ENCODE data around the gene FAF1. TPM values are rescaled to one million over a fixed set of nuclear protein-coding genes. Genes with fewer than 3 reads are reported as not detected.

FAF1 gene
- total RNA-seq, 2 experiments from 2014 or later: 42.3 to 114 TPM

DNA sequence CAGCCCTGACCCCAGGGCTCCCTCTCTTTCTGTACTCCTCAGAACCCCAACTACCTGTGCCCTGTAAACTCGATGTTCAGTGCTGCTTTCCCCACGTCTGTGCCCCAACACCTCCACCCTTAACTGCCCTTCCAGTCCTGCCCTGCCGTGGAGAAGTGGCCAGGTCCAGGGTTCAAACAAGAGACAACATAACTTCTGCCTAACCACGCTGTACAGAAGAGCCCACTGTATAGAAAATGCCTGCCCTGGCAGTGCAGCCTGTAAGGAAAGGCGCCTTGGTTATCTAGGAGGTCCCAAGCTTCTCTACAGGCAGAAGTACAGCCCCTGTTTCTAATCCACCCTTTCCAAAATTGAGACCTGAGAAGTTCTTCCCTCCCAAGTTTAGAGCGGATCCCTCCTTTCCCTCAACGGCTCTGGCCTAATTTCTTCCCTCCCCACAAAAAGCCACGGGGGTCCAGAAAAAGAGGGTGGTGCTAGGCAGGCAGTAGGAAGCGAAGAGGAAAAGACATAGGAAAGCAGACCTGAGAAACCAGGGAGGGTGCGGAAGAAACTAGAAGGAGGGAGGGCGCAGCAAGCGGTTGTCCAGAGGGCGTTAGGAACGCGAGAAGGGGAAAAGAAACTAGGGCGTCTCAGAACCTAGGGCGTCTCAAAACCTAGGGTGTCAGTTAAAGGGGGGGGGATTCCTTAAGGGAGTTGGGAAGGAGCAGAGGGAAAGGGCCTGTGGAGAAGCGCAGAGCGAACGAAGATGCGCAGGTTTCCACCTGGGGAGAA is 540.0 kb downstream of the FAF1 start:
- Histone ChIP-seq H3K9me3 (ENCODE audit: low read length) (no peaks in the 10 kb centered on the region), H3K27ac (ENCODE audit: low read depth, low read length, poor library complexity, severe bottlenecking) (no peak overlapping the region), H3K4me1 (ENCODE audit: insufficient read depth, low read length, poor library complexity, severe bottlenecking) (no peaks in the 10 kb centered on the region), H4K20me1 (ENCODE audit: insufficient read depth, low read length) (no peaks in the 10 kb centered on the region), H3K9me2 (ENCODE audit: insufficient read depth, low read length) (no peaks in the 10 kb centered on the region), H2AFZ (ENCODE audit: low read length) (no peak overlapping the region), H3K36me3 (ENCODE audit: insufficient read depth, low read length) (no peaks in the 10 kb centered on the region), H3K79me2 (ENCODE audit: insufficient read depth, low read depth, low read length) (no peaks in the 10 kb centered on the region), H3K4me3 (ENCODE audit: low read depth, low read length, poor library complexity, severe bottlenecking) (no peak overlapping the region), H3K4me2 (ENCODE audit: low read length) (no peak overlapping the region)
- POLR2A ChIA-PET: no interaction called here
- CTCF ChIA-PET (ENCODE audit: unreplicated experiment): no interaction called here
- DNase-seq (ENCODE audit: low spot score): no peak
- intact Hi-C loops (cut with micrococcal nuclease; ENCODE audit: unreplicated experiment): no loop called here
- no TSS peak for BruUV-seq (replicated peaks)
- TF ChIP-seq, protein P1, sequence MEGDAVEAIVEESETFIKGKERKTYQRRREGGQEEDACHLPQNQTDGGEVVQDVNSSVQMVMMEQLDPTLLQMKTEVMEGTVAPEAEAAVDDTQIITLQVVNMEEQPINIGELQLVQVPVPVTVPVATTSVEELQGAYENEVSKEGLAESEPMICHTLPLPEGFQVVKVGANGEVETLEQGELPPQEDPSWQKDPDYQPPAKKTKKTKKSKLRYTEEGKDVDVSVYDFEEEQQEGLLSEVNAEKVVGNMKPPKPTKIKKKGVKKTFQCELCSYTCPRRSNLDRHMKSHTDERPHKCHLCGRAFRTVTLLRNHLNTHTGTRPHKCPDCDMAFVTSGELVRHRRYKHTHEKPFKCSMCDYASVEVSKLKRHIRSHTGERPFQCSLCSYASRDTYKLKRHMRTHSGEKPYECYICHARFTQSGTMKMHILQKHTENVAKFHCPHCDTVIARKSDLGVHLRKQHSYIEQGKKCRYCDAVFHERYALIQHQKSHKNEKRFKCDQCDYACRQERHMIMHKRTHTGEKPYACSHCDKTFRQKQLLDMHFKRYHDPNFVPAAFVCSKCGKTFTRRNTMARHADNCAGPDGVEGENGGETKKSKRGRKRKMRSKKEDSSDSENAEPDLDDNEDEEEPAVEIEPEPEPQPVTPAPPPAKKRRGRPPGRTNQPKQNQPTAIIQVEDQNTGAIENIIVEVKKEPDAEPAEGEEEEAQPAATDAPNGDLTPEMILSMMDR (conservative IDR thresholded peaks at IDR 0.05; ENCODE audit: low read length): no peak
- TF ChIP-seq EZH2phosphoT487 (IDR thresholded peaks at IDR 0.05; ENCODE audit: borderline replicate concordance, low read depth, low read length): no peak

DNA sequence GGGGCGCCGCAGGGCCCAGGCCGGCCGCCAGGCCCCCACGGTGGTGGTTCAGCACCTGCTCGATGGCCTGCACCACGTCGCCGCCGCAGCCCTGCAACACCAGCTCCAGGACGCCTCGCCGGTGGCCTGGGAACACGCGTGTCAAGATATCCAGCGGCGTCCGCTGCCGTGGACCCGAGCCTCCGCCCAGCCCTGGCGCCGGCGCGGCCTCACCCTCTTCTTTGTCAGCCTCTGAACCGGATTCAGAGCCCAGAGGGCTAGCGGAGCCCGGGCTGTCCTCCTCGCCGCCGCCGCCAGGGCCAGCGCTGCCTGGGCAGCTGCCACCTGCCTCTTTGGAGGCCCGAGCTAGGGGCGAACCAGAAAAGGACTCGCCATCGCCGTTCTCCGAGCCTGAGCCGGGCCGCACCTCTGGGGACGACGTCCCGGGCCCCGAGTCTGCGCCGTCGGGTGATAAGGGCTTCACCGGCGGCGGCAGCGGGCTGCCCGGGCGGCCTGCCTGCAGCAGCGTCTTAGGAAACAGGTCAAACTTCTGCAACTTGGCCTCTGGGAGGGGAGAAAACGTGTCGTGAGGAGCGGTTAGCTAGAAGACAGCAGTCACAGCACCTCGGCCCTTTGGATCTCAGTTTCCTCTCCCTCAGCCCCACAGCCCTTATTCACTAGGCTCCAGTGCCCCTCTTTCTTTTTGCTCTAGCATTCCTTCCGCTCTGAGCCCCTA is 540.7 kb downstream of the FAF1 start:
- Histone ChIP-seq H3K4me1 (ENCODE audit: insufficient read depth, low read length, poor library complexity, severe bottlenecking) (no peaks in the 10 kb centered on the region), H3K27ac (ENCODE audit: low read depth, low read length, poor library complexity, severe bottlenecking) (no peak overlapping the region), H3K9me3 (ENCODE audit: low read length) (no peaks in the 10 kb centered on the region), H4K20me1 (ENCODE audit: insufficient read depth, low read length) (no peaks in the 10 kb centered on the region), H3K9me2 (ENCODE audit: insufficient read depth, low read length) (no peaks in the 10 kb centered on the region), H3K36me3 (ENCODE audit: insufficient read depth, low read length) (no peaks in the 10 kb centered on the region), H2AFZ (ENCODE audit: low read length) (no peak overlapping the region), H3K4me3 (ENCODE audit: low read depth, low read length, poor library complexity, severe bottlenecking) (no peak overlapping the region), H3K4me2 (ENCODE audit: low read length) (no peak overlapping the region), H3K79me2 (ENCODE audit: insufficient read depth, low read depth, low read length) (no peaks in the 10 kb centered on the region)
- POLR2A ChIA-PET: no interaction called here
- intact Hi-C loops (cut with micrococcal nuclease; ENCODE audit: unreplicated experiment): no loop called here
- TF ChIP-seq, protein P1 (conservative IDR thresholded peaks at IDR 0.05; ENCODE audit: low read length): no peak
- TF ChIP-seq EZH2phosphoT487 (IDR thresholded peaks at IDR 0.05; ENCODE audit: borderline replicate concordance, low read depth, low read length): no peak
- CTCF ChIA-PET (ENCODE audit: unreplicated experiment): no interaction called here
- no peak for DNase-seq (ENCODE audit: low spot score)
- no TSS peak for BruUV-seq (replicated peaks)

DNA sequence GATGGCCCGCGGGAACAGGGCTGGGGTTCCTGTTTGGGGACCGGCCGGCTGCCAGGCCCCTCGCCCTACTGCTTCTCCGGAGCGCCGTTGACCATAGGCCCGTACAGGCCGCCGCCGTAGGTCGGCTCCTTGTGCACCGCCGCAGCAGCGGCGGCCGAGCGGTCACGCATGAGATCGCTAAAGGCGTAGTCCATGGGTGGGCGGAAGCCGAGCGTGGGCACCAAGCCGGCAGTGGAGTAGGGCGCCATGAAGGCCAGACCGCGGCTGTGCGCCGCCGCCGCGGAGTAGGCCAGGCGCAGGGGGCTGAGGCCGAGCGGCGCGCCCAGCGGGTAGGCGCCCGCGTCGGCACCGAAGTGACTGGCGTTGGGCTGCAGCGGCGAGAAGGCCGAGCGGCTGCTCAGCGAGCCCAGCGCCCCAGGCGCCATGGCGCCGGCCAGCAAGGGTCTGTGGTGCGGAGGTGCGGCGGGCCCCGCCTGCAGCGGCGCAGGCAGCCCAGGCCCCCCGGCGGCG is 541.4 kb downstream of the FAF1 start:
- H3K4me3 ChIP-seq (ENCODE audit: low read depth, low read length, poor library complexity, severe bottlenecking): no peak overlapping the region
- no peak overlapping the region for H3K4me2 ChIP-seq (ENCODE audit: low read length)
- H3K9me2 ChIP-seq (ENCODE audit: insufficient read depth, low read length): no peaks in the 10 kb centered on the region
- no peaks in the 10 kb centered on the region for H3K36me3 ChIP-seq (ENCODE audit: insufficient read depth, low read length)
- no TSS peak for BruUV-seq (replicated peaks)
- no peaks in the 10 kb centered on the region for H3K4me1 ChIP-seq (ENCODE audit: insufficient read depth, low read length, poor library complexity, severe bottlenecking)
- CTCF ChIA-PET (ENCODE audit: unreplicated experiment): no interaction called here
- TF ChIP-seq, protein P1 (conservative IDR thresholded peaks at IDR 0.05; ENCODE audit: low read length): no peak
- TF ChIP-seq EZH2phosphoT487 (IDR thresholded peaks at IDR 0.05; ENCODE audit: borderline replicate concordance, low read depth, low read length): no peak
- H2AFZ ChIP-seq (ENCODE audit: low read length): no peak overlapping the region
- H3K79me2 ChIP-seq (ENCODE audit: insufficient read depth, low read depth, low read length): no peaks in the 10 kb centered on the region
- intact Hi-C loops (cut with micrococcal nuclease; ENCODE audit: unreplicated experiment): no loop called here
- POLR2A ChIA-PET: no interaction called here
- DNase-seq (ENCODE audit: low spot score): no peak
- H4K20me1 ChIP-seq (ENCODE audit: insufficient read depth, low read length): no peaks in the 10 kb centered on the region
- H3K9me3 ChIP-seq (ENCODE audit: low read length): no peaks in the 10 kb centered on the region
- H3K27ac ChIP-seq (ENCODE audit: low read depth, low read length, poor library complexity, severe bottlenecking): no peak overlapping the region

All from OCI-LY7 (cell line).